GM21526 (cell line): ENCODE results near the gene CYB5R3.
"Not testable (repeated sequence)": the region's sequence is repeated elsewhere in the genome, so short reads cannot be mapped to it uniquely, and the experiment has no call there.

Source experiments
- ATAC-seq: cut with Tn5 transposase; IDR thresholded peaks from one replicate; pipeline ENCODE4 v1.9.1; 2021; ENCODE audit warnings: moderate library complexity; ENCODE audit not compliant: unreplicated experiment, low FRiP score

The CYB5R3 gene

DNA sequence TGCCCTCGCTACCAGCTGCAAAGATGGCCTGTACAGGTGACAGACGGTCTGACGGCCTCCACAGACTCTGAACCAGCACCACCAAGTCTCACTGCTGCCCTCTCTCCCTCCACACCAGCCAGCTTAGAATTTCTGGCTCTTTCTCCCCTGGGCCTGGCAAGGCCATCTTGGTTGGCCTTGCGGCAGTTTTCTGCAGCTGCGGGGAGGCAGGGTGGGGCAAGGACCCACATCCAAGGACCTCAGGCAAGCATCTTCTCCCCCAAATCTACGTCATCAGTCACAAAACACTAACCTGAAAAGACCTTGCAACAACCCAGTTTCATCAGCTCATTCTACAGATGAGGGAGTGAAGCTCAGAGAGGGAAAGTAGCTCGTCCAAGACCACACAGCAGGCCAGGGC lies 22.8 kb downstream of the CYB5R3 start:
- ATAC-seq, result no peak

DNA sequence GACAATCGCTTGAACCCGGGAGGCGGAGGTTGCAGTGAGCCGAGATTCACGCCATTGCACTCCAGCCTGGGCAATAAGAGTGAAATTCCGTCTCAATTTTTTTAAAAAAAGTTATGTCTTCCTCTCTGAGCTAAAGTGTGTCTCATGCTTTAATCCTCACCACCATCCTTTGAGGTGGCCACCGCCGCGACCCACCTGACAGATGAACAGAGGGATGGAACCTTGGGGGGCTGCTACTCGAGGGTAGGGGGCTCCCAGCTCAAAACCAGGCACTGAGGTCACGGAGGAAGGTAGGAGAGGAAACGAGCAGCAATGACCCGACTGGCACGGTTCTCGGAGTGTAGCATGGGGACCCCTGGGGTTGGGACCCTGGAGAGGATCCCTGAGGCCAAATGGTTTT lies 23.8 kb downstream of the CYB5R3 start:
- ATAC-seq, result no peak

DNA sequence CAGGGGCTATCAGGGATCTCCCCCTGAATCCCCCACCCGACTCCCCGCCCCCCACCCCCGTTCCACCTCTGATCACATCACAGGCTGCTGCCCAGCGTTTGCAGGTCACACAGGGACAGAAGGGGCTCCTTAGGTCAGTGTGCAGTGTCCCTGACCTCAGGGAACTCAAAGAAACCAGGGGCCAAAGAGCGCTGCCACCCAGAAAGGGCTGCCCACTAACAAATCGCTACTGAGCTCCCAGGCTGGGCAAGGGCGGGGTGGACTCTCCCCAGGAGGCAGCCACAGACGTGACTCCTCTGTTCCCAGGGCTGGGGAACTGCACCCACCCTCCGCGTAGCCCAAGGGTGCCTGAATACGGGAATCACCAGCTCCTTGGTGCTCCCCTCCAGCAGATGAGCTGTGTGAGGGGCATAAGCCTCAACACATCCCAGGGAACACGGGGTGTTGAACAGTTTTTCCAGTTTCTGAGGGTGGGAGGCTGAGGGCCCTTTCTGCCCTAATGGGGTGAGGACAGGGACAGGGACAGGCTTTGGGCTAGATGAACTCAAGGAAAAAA lies 24.6 kb downstream of the CYB5R3 start:
- no peak for ATAC-seq

DNA sequence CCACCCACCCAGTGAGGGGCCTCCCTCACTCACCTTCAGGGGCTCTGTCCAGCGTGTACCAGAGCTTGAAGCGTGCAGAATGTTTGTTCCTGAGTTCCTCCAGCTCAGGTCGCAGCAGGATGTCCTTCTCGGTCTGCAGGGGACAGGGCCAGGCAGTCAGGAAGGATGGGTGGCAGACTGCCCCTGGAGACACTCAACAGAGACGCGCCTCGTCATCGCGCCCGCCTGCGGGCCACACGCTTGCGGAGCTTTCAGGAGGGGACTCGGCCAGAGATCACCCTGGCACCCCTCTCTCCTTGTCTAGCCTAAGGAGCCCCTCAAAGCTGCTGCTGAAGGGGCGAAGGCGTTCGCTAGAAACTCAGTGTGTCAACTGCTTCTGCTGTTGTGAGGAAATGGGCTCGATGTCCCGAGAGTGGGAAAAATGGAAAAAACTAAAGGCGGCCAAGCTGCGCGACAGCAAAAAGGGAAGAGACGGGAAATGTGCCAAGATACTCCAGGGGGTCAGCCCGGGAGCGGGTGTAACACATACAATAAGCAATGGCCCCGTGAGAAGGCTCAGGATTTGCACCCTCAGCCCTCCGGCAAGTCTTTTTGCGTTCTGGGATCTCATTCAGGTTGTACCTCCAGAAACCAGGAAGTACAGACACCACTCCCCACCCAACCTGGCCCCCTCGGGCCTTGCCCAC lies 25.3 kb downstream of the CYB5R3 start:
- no peak for ATAC-seq

DNA sequence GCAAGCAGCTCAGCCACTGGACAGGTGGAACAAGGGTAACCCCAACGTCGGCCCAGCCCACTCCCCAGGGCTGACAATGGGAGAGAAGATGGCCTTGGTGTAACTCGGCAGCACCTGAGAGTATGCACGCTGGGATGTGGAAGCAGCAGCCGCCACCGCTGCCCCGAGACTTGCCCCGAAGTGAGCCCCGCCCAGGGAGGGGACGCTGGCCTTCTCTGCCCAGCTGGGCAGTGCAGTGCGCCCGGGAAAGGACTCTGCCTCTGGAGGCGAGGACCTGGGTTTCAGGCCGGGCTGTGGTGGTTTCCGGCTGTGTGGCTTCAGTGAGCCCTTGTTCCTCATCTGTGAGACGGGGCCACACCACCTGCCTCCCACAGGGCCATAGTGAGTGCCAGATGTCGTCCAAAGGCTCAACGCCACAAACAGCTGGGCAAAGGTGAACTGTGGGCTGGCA lies 25.9 kb downstream of the CYB5R3 start:
- ATAC-seq, result no peak

DNA sequence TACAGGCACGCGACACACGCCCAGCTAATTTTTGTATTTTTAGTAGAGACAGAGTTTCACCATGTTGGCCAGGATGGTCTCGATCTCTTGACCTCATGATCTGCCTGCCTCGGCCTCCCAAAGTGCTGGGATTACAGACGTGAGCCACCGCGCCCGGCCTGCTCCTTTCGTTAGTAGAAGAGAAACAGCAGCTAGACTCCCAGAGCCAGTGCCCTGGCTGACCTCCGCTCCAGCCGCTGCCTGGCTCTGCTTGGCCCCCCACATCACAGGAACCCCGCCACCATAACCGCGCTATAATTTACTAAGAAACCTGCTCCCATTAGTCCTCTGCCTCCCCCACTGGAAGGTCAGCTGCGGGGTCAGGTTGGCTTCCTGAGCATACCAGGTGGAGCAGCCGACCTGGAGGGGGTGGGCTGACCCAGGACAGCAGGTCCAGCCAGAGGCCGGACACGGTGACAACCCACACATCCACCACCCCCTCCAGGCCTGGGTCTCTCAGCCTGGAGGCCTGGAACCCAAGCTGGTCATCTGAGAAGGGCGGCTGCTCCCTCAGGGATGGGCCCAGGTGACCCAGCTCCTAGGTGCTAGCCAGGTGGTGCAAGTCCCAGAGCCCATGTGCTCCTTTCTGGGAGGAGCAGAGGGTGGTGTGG lies 27.0 kb downstream of the CYB5R3 start:
- no peak for ATAC-seq

DNA sequence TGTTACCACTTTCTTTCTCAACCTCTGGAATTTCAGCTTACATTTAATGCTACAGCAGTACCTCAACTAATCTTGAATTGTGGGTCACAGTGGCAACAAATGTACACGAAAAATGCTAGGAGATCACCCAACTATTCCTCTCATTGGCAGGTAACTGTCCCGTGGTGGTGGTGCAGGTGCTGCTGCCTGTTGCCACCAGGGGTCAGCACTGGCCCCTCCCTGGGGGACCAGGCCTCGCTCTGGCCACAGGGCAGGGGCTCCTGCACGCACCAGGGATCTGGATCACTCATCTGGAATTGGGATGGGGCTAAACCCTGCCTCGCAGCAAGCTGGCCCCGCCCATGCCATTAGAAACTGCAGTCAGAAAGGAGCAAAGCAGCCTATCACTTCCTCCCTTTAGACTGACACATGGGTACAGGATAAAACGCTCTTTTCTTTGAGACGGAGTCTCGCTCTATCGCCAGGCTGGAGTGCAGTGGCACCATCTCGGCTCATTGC lies 27.6 kb downstream of the CYB5R3 start:
- ATAC-seq, result no peak

DNA sequence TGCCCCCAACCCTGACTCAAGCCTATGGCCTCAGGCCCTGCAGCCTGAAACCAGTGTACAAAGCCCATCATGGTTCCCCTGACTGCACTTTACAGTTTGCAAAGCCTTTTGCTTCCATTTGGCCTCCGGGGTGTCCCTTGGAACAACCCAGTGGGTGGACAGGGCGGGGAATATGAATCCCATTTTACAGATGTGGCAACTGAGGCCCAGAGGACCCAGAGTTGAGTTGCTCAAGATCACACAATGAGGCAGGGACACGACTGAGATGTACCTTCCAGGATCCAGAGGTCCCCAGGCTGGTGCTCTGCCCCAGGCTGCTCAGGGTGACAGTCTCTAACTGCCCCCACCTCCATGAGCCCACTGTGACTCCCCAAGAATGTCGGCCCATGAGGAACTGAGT lies 29.1 kb downstream of the CYB5R3 start:
- ATAC-seq, result no peak

DNA sequence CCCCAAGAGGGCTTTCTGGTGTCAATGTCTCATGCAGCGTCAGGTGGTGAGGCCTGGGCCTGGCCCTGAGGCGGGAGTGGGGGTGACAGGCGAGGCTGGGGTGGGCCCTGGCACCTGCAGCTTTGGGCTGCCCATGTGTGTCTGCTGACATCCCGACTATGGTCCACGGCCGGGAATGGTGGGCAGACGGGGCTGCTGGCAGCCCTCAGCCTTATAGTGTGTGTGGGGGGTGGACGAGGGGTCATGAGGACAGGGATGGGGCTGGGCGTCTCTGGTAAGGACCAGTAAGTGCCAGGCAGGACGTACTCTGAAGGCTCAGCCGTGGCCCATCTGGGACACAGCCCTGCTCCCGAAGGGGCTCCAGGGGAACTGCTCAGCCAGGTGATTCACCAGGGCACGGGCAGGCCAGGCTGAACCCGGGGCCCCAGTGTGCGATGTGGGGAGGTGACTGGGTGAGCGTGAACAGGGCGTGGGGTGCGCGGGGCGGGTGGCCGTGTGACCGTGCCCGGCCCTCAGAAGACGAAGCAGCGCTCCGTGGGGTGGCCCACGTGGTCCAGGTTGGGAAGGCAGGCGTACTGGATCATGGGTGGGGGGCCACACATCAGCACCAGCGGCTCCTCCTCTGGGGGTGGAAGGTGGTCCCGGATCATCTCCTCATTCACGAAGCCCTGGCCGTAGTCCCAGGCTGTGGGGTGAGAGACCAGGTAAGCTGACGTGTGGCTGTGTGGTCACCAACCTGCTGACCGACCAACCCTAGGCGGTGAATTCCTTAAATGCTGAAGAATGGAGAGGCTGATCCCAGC lies 29.7 kb downstream of the CYB5R3 start:
- ATAC-seq, result no peak

DNA sequence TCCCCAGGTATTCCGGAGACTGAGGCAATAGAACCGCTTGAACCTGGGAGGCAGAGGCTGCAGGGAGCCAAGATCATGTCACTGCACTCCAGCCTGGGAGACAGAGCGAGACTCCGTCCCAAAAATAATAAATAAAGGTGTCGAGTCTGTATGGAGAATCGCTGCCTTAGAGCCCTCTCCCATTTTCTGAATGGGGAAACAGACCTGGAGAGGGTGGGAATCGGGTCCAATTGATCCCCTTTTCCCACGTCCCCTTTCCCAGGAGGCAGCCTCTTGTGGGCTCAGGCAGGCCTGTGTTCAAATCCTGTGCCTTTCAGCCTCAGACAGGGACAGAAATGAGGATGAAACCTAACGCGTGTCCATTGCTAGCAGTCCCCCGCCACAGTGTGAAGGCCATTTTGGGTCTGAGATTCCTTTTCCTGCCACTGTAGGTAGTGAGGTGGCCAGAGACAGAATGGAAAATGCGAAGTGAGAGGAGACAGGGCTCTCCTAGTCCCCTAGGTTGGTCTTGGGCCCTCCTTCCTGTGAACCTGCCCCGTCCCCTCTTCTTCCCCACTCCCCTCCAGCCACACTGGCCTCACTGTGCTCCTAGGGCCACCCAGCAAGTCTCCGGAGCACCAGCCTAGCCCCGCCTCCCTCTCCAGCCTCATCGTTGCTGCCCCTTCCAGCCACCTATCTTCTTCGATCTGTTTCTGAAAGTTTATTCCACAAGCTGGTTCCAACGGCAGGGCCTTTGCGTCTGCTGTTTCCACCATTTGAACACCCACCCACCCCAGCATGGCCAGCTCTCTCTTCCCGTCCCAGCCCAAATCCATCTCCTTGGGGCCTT lies 31.8 kb downstream of the CYB5R3 start:
- ATAC-seq, result no peak

DNA sequence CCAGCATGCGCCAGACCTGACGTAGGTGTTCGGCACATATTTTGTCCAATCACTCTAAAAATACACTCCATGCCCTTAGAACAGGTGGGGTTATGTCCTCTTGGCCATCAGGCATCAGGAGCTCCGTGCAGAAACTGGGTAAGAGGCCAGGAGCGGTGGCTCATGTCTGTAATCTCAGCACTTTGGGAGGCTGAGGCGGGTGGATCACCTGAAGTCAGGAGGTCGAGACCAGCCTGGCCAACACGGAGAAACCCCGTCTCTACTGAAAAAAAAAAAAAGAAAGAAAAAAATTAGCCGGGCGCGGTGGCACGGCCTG lies 33.4 kb downstream of the CYB5R3 start:
- ATAC-seq, result not testable (repeated sequence)

DNA sequence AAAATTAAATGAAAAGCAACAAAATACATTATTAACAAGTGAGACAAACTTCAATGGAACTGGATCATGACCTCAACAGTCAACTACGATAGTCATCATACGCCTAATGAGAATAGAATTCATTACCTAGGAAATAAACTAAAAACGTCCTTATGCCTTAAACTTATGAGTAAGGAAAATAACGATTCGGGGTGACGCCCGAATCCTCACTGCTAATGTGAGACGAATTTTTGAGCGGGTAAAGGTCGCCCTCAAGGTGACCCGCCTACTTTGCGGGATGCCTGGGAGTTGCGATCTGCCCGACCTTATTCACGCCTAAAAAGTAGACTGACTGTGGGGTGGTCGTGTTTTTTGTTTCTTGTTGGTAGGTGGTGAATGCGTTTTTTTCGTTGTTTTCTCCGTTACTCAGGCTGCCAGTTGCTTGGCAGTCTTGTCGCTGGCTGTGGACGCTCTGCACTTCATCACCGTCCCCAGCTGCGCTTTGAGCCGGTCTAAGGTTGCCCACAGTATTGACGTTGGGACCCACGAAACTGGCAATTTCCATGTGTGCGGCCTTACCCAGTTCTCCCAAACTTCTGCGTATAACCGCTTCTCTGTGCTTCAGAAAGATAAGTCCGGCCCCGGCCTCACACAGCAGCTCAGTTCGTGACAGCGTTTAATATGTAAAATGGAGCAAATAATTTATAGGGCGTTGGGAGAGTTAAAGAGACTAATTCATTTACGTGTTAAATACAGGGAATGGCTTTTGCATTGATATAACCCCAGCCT lies 33.9 kb downstream of the CYB5R3 start:
- ATAC-seq, result peak; percentile 57

DNA sequence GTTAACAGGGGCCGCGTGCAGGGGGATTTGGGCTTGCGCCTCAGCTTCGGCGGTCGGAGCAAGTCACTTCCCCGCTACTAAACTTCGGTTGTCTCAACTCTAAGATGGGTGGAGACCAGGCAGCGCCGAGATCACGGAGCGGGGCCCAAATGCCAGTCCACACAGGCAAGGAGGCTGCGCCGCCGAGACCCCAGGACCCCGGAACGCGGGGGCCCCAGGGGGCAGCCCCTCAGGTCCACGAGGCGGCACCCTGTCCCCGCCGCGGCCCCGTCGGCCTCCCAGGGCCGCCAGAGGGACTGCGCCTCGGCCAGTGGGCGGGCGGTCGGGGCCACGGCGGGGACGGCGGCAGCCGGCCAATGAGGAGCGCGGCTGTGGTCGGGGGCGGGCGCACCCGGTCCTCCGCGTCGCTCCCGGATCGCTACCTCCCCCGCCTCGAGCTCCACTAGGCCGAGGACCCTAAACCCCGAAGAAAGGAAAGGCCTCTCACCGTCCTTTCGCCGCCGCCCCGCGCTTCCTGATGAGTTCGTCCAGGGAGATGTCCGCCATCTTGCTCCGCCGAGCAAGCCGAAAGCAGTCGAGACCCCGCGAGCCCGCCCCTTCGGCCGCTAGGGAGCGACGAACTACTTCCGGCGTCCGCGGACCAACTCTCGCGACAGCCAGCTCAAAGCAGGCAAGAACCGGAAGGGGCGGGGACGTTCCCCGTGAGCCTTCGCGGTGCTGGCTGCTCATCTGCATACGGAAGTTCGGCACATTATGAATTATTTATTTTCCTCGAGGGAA lies 34.7 kb downstream of the CYB5R3 start, which contains the start of gene POLDIP3:
POLDIP3 (minus strand) TSS at position 572 of the 780 bp plus-strand sequence; CDS start at position 546, 26 bp downstream.
- peak; percentile 54 for ATAC-seq

DNA sequence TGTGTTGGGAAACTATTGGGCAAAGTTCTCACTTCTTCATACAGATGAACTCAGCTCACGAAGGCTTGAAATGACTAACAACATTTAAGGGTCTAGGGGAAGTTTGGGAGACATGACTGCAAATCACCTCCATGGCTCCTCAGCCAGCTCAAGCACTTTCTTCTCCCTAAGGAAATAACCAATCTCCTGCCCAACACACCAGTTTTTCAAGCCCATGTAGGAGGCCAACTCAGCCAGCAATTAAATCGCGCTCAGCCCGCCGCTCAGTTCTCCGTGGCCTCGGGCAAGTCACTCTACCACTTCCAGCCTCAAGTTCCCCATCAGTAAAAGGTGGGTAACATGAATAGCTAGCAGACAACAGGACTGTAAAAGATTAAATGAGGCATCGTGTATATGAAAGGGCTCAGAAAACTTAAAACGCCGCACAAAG lies 35.3 kb downstream of the CYB5R3 start:
- ATAC-seq, result no peak

DNA sequence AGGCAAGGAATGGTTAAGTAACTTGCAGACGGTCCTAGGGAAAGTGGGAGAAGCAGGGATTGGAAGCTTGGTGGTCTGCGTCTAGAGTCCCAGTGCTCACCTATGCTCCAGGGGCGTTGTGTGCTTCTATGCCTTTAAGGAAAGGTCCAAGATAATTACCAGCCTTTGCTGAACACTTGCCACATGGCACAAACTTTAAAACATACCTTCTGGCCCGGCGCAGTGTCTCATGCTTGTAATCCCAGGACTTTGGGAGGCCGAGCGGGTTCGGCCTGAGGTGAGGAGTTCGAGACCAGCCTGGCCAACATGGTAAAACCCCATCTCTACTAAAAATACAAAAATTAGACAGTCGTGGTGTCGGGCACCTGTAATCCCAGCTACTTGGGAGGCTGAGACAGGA lies 36.9 kb downstream of the CYB5R3 start:
- ATAC-seq, result no peak

DNA sequence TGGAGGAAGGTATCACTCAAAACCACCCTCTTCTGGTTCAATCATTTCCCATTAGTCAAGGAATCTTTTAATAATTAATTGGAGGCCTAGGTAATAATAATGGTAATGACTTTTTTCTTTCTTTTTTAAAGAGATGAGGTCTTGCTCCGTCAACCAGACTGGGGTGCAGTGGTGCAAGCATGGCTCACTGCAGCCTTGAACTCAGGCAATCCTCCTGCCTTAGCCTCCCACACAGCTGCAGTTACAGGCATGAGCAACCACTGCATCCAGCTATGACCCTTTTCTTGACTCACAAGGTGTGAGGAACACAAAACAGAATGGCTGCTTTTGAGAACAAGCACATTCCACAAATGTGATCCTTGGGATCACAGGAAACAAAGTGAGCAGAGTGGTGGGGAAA lies 38.1 kb downstream of the CYB5R3 start:
- no peak for ATAC-seq

DNA sequence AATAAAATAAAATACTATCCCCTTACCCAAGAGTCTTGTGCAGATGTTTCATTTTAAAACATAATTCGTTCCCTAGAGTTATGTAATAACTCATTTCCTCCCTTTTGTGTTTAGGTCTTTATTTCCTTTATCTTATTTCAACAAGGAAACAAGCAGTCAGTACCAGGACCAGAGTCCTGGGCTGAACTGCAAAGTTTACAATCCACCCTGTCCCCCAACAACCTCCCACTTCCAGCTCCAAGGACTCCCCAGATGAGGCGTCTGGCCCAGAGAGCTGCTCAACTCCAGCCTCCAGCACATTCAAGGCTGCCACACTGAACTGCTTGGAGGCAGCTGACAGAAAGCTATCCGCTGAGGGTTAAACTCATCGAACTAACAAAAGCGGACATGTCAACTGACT lies 39.0 kb downstream of the CYB5R3 start:
- no peak for ATAC-seq

DNA sequence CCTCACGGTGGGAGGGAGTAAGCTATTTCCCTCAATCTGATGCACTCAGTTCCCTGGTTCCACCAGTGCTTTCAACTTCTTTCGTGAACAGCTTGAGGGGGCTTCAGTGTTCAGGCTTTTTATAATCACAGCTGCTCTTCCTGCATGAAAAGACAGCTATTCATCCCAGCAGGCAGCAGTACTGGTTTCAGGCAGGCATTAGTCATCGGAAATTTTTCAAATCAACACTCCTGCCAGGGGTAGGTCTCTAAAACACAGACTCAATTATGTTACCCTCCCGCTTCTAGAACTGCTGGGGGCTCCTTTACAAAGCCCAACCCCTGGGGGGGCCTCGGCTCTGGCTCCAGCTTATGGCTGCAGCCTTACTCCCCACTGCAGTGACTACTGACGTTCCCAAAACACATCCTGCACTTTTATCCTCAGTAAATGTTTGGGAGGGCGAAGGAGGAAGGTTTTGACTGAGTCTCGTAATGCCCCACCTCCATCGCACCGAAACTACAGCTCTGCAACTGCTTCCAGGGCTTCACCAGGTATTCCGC lies 40.3 kb downstream of the CYB5R3 start:
- ATAC-seq, result no peak
